NCI-H1436 treated with DMSO at 0.1 percent for 48 hours (cell line): ENCODE data around the gene PDGFRA.
"Not testable (repeated sequence)": the region's sequence is repeated elsewhere in the genome, so short reads cannot be mapped to it uniquely, and the experiment has no call there.

Experiments used
- DNase-seq: peaks from one replicate; lab custom pipeline; 2025; lab: John Stamatoyannopoulos, UW

PDGFRA gene

GRCh38 chr4:54227256-54228055, 1.6 kb upstream of the PDGFRA start:
- DNase-seq: no peak

GRCh38 chr4:54228056-54228527, 1.0 kb upstream of the PDGFRA start:
- no peak for DNase-seq

- DNase-seq: no peak
These were observed 547 bp upstream of the PDGFRA start for GRCh38 chr4:54228546-54228945.

GRCh38 chr4:54229631-54230483, 764 bp downstream of the PDGFRA start:
- no peak for DNase-seq

GRCh38 chr4:54230484-54231418, 1.7 kb downstream of the PDGFRA start:
- no peak for DNase-seq

- DNase-seq: no peak
These were observed 2.3 kb downstream of the PDGFRA start for GRCh38 chr4:54231419-54231767.

- no peak for DNase-seq
These were observed 2.9 kb downstream of the PDGFRA start for GRCh38 chr4:54231768-54232688.

- DNase-seq: no peak
These were observed 4.2 kb downstream of the PDGFRA start for GRCh38 chr4:54233277-54233696.

- peak; percentile 13 for DNase-seq
These were observed 4.8 kb downstream of the PDGFRA start for GRCh38 chr4:54233697-54234496.

- DNase-seq: no peak
These were observed 5.6 kb downstream of the PDGFRA start for GRCh38 chr4:54234497-54235205.

GRCh38 chr4:54236316-54236715, 7.2 kb downstream of the PDGFRA start:
- DNase-seq: not testable (repeated sequence)

GRCh38 chr4:54237770-54238169, 8.7 kb downstream of the PDGFRA start:
- no peak for DNase-seq

- no peak for DNase-seq
These were observed 9.3 kb downstream of the PDGFRA start for GRCh38 chr4:54238389-54238788.

GRCh38 chr4:54241268-54241823, 12.3 kb downstream of the PDGFRA start:
- not testable (repeated sequence) for DNase-seq

- DNase-seq: not testable (repeated sequence)
These were observed 14.4 kb downstream of the PDGFRA start for GRCh38 chr4:54243541-54243940.

- not testable (repeated sequence) for DNase-seq
These were observed 23.2 kb downstream of the PDGFRA start for GRCh38 chr4:54252312-54252711.

- DNase-seq: no peak
These were observed 25.2 kb downstream of the PDGFRA start for GRCh38 chr4:54254116-54254914.

GRCh38 chr4:54254915-54255246, 25.8 kb downstream of the PDGFRA start:
- DNase-seq: no peak
